ENCODE results near the gene PRM2. TPM values are rescaled to one million over a fixed set of nuclear protein-coding genes. Genes with fewer than 3 reads are reported as not detected.

The PRM2 gene
- total RNA-seq, 1 donor from 2014 or later: not detected

Small RNA genes lying within 50 kb of the gene (microRNA-seq; reads per million reads assigned to microRNA genes)
- gene MIR548H2: not detected

Other genes with a start within 250 kb of the PRM2 start
- gene SOCS1, start 20.3 kb downstream of the PRM2 start, total RNA-seq: 6.0 TPM
- gene TNP2, start 7.2 kb downstream of the PRM2 start, total RNA-seq: not detected
- not detected for gene PRM3, start 2.9 kb downstream of the PRM2 start, total RNA-seq
- not detected for gene PRM1, start 4.8 kb upstream of the PRM2 start, total RNA-seq
- 0.76 TPM for gene RMI2, start 69.0 kb upstream of the PRM2 start, total RNA-seq